ENCODE data around the gene TRIM29. TPM values are rescaled to one million over a fixed set of nuclear protein-coding genes. Genes with fewer than 3 reads are reported as not detected.
"Not testable (repeated sequence)": the region's sequence is repeated elsewhere in the genome, so short reads cannot be mapped to it uniquely, and the experiment has no call there.

Gene TRIM29, protein sequence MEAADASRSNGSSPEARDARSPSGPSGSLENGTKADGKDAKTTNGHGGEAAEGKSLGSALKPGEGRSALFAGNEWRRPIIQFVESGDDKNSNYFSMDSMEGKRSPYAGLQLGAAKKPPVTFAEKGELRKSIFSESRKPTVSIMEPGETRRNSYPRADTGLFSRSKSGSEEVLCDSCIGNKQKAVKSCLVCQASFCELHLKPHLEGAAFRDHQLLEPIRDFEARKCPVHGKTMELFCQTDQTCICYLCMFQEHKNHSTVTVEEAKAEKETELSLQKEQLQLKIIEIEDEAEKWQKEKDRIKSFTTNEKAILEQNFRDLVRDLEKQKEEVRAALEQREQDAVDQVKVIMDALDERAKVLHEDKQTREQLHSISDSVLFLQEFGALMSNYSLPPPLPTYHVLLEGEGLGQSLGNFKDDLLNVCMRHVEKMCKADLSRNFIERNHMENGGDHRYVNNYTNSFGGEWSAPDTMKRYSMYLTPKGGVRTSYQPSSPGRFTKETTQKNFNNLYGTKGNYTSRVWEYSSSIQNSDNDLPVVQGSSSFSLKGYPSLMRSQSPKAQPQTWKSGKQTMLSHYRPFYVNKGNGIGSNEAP
- polyA plus RNA-seq (ENCODE audit: insufficient read length in 4 of 4), result 1 to 10 TPM; 1.2 to 2.2 (median 1.5) TPM

DNA sequence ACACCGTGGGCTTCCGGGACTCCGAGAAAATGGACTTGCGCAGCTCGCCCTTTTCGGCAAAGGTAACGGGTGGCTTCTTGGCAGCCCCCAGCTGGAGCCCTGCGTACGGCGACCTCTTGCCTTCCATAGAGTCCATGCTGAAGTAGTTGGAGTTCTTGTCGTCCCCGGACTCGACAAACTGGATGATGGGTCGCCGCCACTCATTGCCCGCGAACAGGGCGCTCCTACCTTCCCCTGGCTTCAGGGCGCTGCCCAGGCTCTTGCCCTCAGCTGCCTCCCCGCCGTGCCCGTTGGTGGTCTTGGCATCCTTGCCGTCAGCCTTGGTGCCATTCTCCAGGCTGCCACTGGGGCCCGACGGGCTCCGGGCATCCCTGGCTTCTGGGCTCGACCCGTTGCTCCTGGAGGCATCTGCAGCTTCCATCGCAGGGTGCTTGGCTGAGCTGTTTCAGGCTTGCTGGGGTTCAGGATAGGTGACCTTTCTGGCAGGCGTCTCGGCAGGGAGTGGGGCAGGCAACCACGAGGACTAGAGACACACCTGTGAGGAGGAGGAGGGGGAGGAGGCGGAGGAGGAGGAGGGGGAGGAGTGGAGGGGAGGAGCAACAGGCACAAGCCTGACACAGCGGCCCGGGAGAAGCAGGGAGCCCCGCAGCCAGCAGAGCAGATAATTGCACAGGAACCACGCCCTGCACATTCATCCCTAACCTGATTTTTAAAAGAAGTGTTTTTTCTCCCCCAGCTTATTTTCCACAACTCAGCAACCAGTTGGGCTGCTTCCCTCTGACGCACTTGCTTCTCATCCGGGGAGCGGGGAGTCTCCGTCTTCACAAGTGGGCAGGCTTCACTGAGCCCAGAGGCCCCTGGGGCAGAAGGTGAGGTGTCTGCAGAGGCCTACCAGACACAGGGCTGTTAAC is at the start of gene TRIM29:
Gene TRIM29, minus strand, starts transcription at position 503 of the 911 bp plus-strand sequence. Its CDS starts 82 bp downstream, at position 421.
- peak in 2 of 4 donors; percentile 18 to 29 for DNase-seq (ENCODE audit: low read depth in 4 of 4, low spot score in 2 of 4)

DNA sequence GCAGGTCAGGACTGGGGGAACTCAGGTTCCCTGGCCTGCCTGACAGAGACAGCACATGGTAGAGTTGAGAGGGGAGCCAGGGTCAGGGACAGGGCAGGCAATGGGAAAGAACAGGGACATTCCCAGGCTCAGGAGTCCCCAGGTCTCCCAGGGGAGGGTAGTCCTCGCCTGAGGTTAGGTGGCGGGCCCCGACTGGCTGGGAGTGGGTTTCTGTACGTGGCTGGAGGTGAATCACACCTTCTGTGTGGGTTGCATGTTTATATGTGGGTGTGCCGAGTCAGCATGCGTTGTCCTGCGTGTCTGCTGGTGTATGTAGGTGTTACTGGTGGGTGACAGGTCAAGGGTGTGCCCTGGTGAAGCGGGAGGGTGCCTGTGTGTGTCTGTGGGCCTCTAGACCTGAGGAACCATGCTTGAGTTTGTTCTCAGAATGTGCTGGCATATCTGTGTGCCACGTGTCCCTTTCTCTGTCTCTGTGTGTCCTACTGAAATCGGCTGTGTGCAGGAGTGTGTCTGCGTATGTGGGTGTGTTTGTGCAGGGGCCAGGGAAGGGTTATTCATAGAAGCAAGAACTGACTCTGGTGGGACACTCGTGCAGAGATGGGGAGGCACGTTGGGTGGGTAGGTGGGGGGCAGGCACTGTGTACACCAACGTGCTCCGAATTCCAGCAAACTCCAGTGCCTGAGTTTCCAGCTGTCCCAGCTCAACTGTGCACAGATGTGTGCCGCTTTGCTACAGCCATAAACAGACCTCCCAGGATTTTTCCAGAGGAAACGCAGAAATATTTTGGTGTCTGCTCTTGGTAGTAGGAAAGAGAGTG is 49.1 kb upstream of the TRIM29 start:
- no peak for DNase-seq (ENCODE audit: low read depth in 4 of 4, low spot score in 2 of 4)

DNA sequence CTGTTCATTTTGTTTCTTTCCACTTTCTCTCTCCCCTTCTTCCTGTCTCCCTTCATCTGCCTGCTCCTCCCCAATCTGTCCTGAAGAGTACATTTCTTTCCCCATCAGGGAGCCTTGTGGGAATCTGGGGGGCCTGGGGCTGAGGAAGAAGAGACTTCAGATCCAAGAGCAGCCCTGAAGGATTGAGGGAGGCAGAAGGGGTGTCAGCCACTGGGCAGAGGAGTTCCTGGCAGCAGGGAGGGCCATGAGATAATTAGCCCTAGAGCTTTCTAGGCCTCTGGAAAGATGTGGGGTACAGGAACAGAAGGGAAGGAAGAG is 48.5 kb upstream of the TRIM29 start:
- DNase-seq (ENCODE audit: low read depth in 4 of 4, low spot score in 2 of 4), result no peak

DNA sequence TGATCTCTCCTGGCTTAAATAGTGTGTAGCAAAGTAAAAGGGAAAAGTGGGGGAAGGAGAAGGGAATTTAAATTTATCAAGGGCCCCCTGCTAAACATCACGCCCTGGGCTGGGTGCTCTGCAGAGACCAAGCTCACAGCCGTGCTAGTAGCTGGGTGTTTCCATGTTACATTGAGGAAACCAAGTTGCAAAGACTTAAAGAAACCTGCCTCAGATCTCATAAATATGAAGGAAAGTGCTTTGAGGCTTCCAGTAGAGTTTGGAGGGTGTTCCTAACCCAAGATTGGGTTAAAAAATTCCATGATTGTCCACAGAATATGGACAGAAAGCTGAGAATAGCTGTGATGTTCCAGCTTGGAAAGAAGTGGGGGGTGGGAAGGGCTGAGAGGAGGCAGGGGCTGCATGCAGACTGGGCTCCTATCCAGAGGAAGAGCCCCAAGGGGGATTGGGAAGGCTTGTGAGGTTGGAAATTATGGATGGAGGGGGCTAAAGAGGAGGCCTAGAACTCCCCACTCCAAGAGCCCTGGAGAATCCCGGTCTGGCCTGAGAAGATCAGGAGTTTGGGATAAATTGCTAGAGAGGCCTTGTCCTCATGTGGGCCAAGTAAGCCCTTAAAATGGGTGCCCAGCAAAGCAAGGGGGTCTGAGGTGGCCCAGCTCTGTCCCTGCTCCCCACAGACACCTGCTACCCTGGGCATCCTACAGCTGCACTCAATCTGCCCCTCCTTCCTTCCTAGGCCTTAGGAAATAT is 48.0 kb upstream of the TRIM29 start:
- no peak for DNase-seq (ENCODE audit: low read depth in 4 of 4, low spot score in 2 of 4)

DNA sequence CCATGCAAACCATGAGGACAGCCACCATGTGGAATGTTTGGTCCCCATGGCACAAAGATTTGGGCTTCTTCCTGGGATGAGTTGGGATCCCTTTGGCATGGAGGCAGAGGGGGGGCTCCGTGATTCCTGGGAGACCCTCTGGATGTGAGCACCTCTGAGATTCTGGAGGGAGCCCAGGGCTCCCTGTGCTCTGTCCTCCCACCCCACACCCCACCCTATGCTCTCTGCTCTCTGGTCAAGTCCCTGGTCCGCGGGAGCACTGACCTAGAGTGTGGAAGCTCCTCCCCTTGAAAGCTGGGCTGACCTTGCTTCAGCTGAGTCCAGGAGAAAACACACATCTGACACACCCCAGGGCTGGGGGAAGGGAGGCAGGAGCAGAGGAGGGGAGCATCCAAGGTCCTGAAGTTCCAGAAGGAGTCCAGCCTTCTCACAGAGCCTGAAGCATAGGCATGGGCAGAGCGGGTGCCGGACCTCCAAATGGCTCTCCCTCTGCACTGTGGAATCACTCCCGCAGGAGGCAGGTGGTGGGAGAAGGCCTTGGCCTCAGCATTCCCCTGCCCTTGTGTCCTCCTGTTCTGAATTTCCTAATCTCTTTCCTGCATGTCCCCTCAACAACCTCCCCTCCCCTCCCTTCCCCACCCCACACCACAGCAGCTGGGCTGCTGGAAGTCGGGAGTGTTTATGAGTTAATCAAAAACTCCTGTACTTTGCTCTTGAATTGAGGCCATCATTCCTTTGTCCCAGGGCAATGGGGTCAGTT is 47.2 kb upstream of the TRIM29 start:
- DNase-seq (ENCODE audit: low read depth in 4 of 4, low spot score in 2 of 4), result no peak

DNA sequence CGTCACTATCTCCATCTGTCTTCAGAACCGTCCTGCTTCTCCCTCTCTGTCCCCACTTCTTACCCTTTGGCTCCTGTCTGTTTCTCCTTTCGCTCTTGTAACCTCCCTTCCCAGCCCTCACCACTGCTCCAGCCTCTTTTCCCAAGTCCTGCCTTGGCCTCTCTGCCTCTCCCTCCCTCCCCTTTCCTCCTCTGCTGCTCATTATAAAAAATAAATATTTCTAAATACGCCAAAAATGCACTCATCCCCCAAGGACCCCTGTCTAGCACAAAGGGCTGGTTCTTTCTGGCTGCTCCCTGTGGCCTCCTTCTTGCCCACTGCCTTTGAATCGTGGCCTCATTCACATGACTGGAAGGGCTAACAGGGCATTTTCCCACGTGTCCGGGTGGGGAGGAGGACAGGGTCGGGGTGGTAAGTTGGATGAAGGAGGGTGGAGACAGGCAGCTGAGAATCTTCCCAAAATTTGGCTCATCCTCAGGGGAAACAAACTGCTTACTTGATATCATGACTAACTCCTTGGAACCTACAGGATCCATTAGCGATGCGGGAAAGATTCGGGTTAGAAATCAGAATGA is 46.5 kb upstream of the TRIM29 start:
- no peak for DNase-seq (ENCODE audit: low read depth in 4 of 4, low spot score in 2 of 4)

DNA sequence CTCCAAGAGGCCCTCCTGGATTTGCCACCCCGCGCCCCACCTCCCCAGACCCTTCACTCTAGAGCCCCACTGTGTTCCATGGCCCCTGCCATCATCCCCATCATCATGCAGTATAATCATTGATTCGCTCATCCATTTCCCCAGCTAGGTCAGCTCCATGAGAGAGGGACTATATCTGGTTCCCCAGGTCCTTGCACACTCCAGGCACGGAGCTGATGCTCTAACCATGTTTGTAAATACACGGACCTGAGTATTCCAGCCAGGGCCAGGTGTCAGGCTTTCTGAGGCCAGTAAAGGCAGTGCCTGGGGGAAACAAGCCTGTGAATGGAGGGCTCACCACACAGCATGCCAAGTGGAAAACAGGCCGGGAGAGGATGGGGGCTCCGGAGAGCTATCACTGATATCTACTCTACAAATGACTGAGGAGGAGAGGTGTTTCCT is 45.8 kb upstream of the TRIM29 start:
- no peak for DNase-seq (ENCODE audit: low read depth in 4 of 4, low spot score in 2 of 4)

DNA sequence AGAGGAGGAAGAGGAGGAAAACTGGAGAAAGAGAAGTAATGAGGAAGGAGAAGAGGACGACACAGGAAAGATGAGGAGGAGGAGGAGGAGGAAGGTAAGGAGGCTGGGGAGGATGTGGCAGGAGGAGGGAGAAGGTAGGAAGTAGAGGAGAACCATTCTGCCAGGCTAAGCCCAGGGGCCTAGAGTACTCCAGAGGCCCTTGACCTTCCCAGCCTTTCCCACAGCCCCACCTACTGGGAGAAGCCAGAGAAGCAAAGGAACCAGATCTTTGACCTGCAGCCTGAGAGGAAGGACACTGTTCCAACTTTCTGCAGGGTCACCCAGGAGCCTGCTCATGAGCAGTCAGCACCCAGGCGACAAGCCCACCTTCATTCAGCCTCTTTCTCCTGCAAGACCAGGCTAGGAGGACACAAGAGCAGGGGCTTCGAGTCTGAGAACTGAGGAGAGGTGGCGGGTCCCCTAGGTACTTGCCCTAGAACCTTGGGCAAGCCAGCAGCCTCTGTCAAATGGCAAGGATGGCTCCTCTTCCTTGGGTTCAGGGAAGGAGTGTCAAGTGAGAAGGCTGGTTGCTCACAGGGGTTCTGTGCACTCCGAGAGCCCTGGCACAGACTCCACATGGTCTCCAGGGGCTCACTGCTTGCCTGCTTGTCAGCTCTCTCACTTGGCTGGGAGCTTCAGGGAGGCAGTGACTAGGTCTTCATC is 45.0 kb upstream of the TRIM29 start:
- DNase-seq (ENCODE audit: low read depth in 4 of 4, low spot score in 2 of 4), result no peak

DNA sequence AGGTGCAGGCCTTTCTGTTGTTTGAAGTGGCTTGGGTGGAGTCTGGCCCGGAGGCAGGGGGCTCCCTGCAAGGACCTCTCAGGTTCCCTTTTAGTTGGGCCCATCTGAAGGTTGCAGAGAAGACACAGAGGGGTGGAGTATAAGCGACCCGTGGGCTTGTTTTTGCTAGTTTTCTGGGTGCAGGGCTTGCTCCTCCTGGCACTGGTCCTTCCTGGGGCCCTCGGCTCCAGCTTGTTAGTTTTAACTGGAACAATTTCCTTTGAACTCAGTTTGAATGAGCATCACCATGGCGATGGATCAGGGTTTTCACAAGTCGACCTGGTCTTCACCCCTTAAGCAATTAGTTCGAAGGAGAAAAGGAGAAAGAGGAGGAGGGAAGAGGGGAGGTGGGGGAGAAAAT is 44.5 kb upstream of the TRIM29 start:
- no peak for DNase-seq (ENCODE audit: low read depth in 4 of 4, low spot score in 2 of 4)

DNA sequence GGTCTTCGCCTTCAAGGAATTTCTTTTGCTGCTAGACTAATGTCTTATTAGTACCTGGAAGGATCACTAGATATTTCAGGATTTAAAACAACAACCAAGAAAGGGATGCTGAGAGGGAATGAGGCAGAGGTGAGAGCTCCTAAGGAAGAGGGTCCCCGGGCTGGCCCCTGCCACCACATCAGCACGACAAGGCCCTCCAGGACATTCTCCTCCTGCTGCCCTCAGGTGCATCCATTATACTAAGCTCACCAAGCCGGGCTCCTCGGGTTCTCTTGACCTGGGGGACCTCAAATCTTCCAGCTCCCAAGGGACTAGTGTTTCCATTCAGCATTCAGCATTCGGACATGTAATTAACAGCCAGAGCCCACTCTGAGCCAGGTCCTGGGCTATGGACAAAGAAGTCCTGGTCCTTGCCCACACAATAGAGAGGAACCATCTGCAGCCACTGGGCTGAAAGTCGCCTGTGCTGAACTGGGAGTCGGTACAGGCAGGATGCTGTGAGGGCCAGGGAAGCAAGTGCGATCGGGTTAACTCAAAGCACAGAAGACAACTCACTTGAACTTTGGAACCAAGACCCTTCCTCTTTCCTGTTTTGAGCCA is 43.6 kb upstream of the TRIM29 start:
- DNase-seq (ENCODE audit: low read depth in 4 of 4, low spot score in 2 of 4), result no peak

DNA sequence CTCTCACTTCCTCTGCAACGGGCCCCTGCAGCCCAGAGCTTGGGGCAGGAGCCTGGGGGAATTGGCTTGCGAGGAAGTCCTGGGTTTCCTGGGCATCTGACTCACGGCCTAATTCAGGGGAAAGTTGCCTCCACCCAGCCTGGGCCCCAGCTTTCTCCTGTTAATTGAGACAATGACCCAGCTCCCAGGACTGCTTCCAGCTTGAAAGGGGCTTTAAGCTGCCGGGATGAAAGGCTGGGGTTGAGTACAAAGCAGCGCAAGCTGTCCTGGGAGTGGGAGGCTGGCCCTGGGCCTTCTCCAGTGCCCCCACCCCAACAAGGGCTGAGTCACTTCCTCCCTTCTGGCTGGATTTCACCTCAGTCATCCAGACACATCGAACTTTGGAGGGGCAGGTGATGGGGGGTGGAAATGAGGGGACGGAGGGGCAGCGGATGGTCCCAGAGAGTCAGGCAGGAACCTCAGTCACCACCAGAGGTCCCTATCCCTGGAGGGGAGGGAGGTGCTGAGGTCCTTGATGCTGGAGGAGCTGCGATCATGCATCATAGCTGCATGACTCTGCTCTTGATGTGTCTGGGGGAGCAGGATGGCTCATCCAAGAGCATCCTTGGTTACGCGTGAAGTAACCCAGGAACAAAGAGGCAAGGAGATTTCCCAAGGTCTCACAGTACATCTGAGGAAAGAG is 42.8 kb upstream of the TRIM29 start:
- no peak for DNase-seq (ENCODE audit: low read depth in 4 of 4, low spot score in 2 of 4)

DNA sequence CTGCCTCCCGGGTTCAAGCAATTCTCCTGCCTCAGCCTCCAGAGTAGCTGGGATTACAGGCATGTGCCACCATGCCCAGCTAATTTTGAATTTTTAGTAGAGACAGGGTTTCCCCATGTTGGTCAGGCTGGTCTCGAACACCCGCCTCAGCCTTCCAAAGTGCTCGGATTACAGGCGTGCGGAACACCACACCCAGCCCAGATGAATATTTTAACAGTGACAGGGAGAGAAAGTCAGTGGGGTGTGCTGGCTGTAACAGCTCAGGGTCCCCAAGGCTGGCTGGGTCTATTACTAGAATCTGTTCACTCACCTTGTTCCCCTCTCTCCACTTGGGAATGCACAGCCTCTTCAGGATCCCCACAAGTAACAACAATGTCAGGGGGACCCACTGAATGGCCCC is 42.1 kb upstream of the TRIM29 start:
- DNase-seq (ENCODE audit: low read depth in 4 of 4, low spot score in 2 of 4), result not testable (repeated sequence)

DNA sequence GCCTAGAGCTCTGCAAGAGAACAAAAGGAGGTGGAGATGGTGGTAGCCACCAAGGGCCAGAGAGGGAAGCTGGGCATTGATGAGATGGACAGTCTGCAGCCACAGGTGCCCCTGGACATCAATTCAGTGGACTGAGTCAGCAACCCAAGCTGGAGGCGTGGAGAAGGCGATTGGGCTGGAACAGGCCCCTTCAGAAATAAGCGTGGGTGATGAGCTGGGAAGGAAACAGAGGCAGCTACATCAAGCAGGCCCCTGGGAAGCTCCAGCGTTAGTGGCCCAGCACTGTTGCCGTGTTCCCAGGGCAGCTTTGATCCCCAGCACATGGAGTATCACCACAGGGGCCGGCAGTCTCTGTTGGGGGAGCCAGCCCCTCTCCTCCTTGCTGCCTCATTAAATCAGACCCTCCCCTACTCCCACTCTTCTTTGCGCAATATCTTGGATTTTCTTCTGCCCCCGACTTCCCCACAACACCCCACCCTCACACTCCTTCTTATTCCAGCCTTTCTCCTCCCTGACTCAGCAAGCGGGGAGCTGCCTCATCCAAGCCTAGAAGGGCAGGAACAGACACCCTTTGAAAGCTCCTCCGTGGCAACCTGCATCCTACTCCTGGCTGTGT is 41.3 kb upstream of the TRIM29 start:
- DNase-seq (ENCODE audit: low read depth in 4 of 4, low spot score in 2 of 4), result no peak

DNA sequence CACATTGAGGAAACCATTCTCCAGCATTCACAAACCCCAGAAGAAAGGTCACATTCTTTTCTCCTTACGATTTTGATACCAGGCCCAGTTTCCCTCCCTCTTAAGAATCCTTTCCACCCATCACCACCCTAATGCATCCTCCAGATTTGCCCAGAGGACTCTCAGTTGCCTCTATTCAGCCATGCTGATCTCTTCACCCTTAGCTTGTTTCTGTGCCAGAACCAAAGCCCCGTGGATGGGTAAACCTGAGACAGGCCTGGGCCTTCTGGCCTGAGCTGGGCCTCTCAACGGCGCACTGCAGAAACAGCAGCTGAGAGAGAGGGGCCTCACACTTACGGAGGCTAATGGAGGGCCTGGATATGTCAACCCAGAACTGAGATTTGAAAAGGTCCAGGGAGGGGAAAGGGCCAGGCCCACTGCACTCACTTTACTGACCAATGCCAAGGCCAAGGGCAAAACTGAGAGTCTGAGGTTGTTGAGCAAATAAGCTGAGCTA is 40.7 kb upstream of the TRIM29 start:
- no peak for DNase-seq (ENCODE audit: low read depth in 4 of 4, low spot score in 2 of 4)

DNA sequence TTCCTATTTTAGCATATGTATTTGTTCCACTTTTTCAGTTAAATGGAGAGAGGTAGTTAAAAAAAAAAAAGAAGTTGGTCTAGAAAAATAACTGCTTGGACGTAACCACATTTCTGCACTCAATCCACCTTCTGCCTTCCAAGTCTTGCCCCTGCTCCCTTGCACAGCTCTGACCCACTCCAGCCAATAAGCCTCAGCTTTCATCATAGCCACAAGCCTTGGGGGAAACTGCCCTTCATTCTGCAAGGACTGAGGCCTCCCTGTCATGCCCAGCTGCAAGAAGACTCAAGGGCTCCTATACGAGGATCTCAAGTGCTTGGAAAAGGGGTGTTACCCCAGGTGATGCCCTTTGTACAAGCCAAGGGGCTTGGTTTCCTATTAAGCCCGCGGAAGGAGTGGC is 37.0 kb upstream of the TRIM29 start:
- DNase-seq (ENCODE audit: low read depth in 4 of 4, low spot score in 2 of 4), result no peak

DNA sequence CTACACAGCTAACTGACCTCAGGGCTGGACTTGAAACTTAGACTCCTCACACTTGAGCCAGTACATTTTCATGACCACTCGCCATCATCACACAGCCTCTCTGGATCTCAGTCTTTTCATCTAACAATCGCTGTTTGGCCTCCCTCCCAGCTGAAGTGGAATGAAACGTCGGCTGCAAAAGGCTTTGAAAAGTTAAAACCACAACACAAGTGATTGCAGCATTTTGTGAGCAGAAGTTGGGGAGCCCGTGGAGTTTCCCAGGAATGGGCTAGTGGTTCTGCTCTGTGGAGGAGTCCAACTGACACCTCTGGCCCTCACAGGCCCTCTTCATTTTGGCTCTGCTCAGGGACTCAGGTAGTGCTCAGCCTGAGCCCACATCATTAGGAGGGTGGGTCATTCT is 35.9 kb upstream of the TRIM29 start:
- no peak for DNase-seq (ENCODE audit: low read depth in 4 of 4, low spot score in 2 of 4)

Data from left renal cortex interstitium (tissue), 4 donors.